NCI-H2196 (cell line): ENCODE measurements around the gene AGAP9.
"Not testable (repeated sequence)": the region's sequence is repeated elsewhere in the genome, so short reads cannot be mapped to it uniquely, and the experiment has no call there.

Source experiments
- DNase-seq: peaks from one replicate; lab custom pipeline; 2025; ENCODE audit not compliant: unreplicated experiment; lab: John Stamatoyannopoulos, UW

AGAP9 gene

GRCh38 chr10:47523475-47523874, at the start of gene AGAP9:
AGAP9 (minus strand) TSS chr10:47523638; CDS start chr10:47523526, 112 bp downstream.
- DNase-seq = not testable (repeated sequence)

DNA sequence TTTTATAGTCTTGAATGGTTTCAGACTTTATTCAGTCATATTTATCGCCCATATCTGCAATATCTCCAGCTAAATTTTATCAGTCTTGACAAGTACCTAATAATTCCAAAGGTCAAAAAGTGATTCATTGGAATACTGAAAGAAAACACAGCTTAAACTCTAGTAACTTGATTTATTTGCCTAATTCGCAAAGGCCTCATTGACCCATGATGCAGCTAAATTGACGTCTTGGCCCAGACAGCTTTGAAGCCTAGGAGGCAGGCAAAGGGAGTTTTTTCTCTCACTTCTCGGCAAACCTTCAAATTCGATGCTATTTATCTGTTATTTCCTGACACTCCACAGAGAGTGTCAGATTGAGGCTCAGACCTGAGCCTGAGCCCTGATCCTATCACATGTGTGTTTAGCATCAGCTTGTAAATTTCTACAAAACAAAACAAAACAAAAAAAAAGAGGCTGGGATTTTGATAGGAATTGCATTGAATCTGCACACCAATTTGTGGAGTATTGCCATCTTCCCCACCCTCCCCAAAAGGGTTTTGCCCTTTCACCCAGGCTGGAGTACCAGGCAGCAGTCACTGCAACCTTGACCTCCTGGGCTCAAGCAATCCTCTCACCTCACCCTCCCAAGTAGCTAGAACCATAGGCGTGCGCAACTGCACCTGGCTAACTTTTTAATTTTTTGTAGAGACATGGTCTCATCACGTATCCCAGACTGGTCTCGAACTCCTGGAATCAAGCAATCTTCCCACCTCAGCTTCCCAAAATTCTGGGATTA, 47.9 kb upstream of the AGAP9 start:
- not testable (repeated sequence) for DNase-seq

GRCh38 chr10:47566757-47567156, 43.3 kb upstream of the AGAP9 start:
- DNase-seq = not testable (repeated sequence)

DNA sequence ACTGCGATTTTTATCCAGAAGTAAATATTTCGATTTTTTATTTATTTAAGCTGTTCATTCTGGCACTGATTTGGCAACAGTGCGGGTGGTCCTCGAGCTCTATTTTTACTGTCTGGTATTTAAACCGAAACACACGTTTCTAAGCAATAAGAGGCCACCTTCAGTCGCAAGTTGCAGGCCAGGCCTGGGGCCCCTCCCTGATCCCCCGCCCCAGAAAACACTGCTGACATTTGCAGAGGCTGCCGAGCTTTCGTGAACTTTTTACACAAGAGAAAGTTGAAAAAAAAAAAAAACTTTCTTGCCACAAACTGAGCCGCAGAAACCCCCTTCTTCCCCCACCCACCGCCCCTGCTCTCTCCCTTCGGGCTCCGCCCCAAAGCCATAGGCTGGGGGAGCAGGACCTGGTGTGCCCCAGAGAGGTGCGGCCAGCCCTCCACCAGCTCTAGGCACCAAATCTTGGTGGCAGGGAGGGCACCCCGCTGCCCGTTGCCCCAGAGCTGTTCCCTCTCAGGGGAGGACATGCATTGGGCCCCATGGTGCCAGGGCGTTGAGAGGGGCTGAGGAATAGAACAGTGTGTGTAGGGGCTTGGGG, 42.8 kb upstream of the AGAP9 start:
- not testable (repeated sequence) for DNase-seq

- DNase-seq = not testable (repeated sequence)
Observed at GRCh38 chr10:47565517-47565920, 42.1 kb upstream of the AGAP9 start.

- DNase-seq = not testable (repeated sequence)
Observed at GRCh38 chr10:47564953-47565352, 41.5 kb upstream of the AGAP9 start.

DNA sequence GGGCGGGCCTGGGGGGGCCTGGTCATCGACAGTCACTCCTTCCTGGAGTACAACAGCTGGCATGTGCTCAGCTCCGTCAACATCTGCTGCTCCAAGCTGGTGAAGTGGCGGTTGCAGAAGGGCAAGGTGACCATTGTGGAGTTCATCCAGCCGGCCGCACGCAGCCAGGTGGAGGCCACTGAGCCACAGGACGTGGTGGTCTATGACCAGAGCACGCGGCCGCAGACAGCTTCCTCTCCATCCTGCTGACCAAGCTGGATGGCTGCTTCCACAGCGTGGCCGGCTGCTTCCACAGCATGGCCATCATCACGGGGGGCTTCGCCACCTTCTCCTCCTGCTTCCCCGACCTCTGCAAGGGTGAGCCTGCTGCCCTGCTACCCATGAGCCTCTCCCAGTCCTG, 40.9 kb upstream of the AGAP9 start:
- not testable (repeated sequence) for DNase-seq

DNA sequence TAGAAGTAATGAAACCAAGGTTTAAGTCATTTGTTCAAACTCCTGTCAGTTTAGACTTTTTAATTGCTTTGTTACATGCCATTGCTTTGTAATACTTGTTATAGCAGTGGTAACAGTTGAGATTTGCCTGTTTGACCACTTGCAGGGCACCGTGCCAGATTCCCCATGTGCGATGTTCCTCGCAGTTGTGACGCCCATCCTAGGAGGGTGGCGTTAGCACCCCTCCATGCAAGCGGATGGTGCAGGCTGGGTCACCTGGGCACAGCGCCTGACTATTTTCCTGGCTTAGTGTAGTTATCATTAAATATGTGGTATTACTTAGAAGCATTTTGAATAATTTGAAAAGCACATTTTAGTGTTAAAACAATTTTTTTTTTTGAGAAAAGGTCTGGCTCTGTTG, 37.0 kb upstream of the AGAP9 start:
- DNase-seq = not testable (repeated sequence)

DNA sequence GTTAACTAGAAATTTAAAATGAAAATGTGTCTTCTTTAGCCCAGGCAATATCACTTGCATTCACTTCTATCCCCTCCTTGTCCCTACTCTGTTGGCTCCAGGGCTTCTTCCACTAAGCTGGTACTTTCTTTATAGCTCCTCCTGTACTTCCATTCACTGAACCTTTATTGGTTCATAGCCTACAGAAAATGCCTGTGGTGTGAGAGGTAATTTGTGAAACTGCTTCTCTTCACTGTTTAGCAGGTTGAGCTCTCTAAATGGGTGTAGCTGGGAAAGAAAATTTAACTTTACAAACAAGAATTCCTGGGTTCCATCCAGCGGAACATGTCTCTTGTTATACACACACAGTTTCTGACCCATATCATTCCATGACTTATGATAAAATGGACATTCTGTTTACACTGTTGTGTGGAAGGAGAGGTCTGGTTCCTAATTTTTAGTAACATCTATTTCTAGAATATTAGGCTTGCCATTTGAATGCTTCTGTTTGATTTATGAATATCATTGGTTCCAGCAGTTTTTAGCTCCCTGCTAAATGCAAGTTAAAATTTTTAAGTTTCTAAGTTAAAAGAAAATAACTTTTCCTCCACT, 36.4 kb upstream of the AGAP9 start:
- not testable (repeated sequence) for DNase-seq

GRCh38 chr10:47558109-47558508, 34.7 kb upstream of the AGAP9 start:
- DNase-seq = not testable (repeated sequence)

DNA sequence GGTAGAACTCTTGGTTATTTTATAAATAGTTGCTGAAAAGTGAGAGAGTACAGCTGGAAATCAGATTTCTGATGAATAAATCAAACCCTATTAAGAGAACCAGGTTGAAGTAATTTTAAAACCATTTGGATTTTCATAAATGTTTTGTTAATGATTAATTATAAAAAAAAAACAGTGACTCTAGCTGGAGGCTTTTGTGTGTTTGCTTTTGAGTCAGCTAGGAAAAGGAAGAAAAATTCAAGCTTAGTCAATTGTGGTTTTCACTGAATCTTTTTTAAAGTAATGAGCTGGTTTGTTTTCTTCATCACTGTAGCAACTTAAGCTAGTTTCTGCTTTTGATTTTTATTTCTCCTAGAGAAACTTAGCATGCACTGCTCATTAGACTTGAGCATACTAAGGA, 34.2 kb upstream of the AGAP9 start:
- not testable (repeated sequence) for DNase-seq

DNA sequence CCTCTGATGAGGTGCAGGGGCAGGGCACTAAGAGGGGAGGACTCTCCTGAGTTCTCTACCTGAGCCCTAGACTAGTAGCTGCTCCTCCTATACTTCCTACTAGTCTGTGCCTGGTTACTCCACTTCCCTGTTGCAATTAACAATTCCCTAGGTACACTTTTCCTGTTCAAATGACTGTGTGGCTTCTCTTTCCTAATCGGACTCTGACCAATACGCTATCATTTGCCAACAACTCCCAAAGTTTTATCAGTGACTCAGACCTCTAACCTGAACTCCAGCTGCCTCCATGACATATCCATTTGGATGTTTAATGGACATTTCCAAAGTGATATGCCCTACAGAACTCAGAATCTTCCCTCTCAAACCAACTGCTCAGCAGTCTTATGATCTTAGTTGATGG, 31.9 kb upstream of the AGAP9 start:
- not testable (repeated sequence) for DNase-seq

GRCh38 chr10:47554552-47554951, 31.1 kb upstream of the AGAP9 start:
- not testable (repeated sequence) for DNase-seq

GRCh38 chr10:47553860-47554247, 30.4 kb upstream of the AGAP9 start:
- DNase-seq = not testable (repeated sequence)

DNA sequence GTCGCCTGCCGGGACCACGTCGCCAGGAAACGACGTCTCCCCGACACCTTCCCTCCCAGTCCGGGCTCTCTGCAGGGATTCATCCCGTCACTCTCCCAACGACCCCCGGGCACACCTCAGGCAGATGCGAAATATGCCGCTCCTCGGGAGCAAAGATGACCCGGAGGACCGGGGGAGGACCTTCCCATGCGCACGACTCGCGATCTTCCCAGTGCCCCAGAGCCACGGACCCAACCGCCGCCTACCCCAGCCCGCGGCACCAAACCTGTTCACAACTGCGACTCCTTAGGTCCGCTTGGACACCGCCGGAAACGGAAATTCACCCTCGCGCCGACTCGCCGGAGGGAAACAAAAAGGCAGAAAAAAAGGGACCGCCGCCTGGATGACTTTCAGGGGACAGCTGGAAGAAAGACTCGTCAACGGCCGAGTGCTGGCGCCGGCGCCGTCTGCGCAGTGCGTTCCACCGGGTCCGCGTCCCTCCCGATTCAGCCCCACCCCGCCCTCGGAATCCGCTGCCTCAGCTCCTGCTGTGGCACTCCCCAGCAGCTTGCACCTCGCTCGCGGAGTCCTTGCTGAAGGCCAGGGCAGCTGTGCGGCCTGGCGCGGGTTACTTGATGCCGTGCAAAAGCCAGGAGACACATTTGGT, 29.9 kb upstream of the AGAP9 start:
- DNase-seq = peak; percentile 64

GRCh38 chr10:47552719-47553118, 29.3 kb upstream of the AGAP9 start:
- peak; percentile 0 for DNase-seq

GRCh38 chr10:47547286-47547685, 23.8 kb upstream of the AGAP9 start:
- DNase-seq = not testable (repeated sequence)

- not testable (repeated sequence) for DNase-seq
Observed at GRCh38 chr10:47536430-47536829, 13.0 kb upstream of the AGAP9 start.

DNA sequence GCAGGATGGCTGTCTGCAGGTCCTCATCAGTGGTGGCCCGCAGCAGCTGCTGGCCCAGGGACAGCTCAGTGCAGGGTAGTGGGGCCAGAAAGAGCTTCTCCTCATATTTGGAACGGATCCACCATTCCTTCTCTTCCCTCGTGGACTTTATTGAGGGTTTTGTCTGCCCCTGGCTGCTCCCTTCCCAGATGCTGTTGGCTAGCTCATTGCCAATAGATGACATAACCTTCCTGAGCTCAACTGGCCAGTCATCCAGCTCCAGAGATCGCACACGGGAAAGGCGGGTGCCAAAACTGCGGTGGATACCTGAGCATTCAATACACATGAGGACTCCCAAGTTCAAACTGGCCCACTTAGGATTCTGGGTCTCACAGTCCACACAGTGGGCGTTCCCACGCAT, 21.1 kb downstream of the AGAP9 start:
- not testable (repeated sequence) for DNase-seq

DNA sequence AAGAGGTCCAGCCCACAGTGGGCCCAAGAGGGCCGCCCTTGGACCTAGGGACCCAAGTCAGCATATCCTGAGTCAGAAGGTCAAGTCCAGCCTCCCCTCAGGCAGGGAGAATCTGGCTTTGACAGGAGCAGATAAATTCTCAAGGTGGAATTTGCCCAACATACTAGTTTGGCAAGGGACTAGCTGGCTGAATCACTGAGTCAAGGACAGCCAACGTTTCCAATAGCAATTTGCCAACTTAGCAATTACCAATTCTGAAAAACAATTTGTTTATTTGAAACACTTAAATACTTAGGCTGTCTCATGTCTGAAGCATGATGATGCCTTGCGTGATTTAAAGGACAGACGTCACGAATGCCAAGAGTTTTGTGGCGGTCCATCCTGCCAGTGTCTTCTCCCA, 29.2 kb downstream of the AGAP9 start:
- DNase-seq = not testable (repeated sequence)

- not testable (repeated sequence) for DNase-seq
Observed at GRCh38 chr10:47491600-47491999, 31.8 kb downstream of the AGAP9 start, which contains the start of gene FAM25G. FAM25G (minus strand) TSS chr10:47491700; CDS start chr10:47491674, 26 bp downstream.
